H9 (cell line): ENCODE measurements around the gene ERI3. TPM values are rescaled to one million over a fixed set of nuclear protein-coding genes. Genes with fewer than 3 reads are reported as not detected.

Experiments
- DNase-seq: peaks from one replicate; pipeline ENCODE4 v3.0.0-alpha.2; 2017
- H2AFZ ChIP-seq: one replicate; pipeline ENCODE4 v1.6.1; 2013; ENCODE audit warnings: mild to moderate bottlenecking, low read length, control low read depth, moderate library complexity
- H2AK5ac ChIP-seq: 2 replicates; pipeline ENCODE4 v1.6.1; 2013; ENCODE audit warnings: low read length, control low read depth, mixed read lengths; ENCODE audit not compliant: insufficient read length
- H2BK120ac ChIP-seq: one replicate; pipeline ENCODE4 v1.6.1; 2013; ENCODE audit warnings: low read depth, mild to moderate bottlenecking, low read length, control low read depth, inconsistent platforms; ENCODE audit not compliant: poor library complexity, severe bottlenecking
- H2BK12ac ChIP-seq: 2 replicates; pipeline ENCODE4 v1.6.1; 2013; ENCODE audit warnings: low read length, control low read depth, mixed read lengths, low read depth; ENCODE audit not compliant: insufficient read length
- H2BK15ac ChIP-seq: 2 replicates; pipeline ENCODE4 v1.6.1; 2013; ENCODE audit warnings: low read depth, low read length, control low read depth
- H2BK20ac ChIP-seq: one replicate; pipeline ENCODE4 v1.6.1; 2013; ENCODE audit warnings: low read depth, mild to moderate bottlenecking, low read length, control low read depth, inconsistent platforms; ENCODE audit not compliant: poor library complexity, severe bottlenecking
- H2BK5ac ChIP-seq: 2 replicates; pipeline ENCODE4 v1.6.1; 2013; ENCODE audit warnings: low read length, control low read depth, mixed read lengths; ENCODE audit not compliant: insufficient read length
- H3K14ac ChIP-seq: 2 replicates; pipeline ENCODE4 v1.6.1; 2013; ENCODE audit warnings: low read length, control low read depth; ENCODE audit not compliant: insufficient read depth
- H3K18ac ChIP-seq: 2 replicates; pipeline ENCODE4 v1.6.1; 2013; ENCODE audit warnings: low read depth, mild to moderate bottlenecking, mixed read lengths, low read length, control low read depth; ENCODE audit not compliant: insufficient read length
- H3K23ac ChIP-seq: 2 replicates; pipeline ENCODE4 v1.6.1; 2013; ENCODE audit warnings: low read length, control low read depth, mixed read lengths, low read depth; ENCODE audit not compliant: insufficient read length
- H3K23me2 ChIP-seq: 2 replicates; pipeline ENCODE4 v1.6.1; 2013; ENCODE audit warnings: low read depth, mild to moderate bottlenecking, mixed read lengths, low read length, control low read depth; ENCODE audit not compliant: insufficient read length, poor library complexity, severe bottlenecking
- H3K27ac ChIP-seq: 2 replicates; pipeline ENCODE4 v1.5.1; 2013; ENCODE audit warnings: low read length, control low read depth, mixed read lengths, low read depth; ENCODE audit not compliant: insufficient read length
- H3K27me3 ChIP-seq: 2 replicates; pipeline ENCODE4 v1.6.1; 2013; ENCODE audit warnings: low read length, control low read depth, inconsistent platforms; ENCODE audit not compliant: insufficient read depth
- H3K4ac ChIP-seq: 2 replicates; pipeline ENCODE4 v1.6.1; 2013; ENCODE audit warnings: low read depth, mild to moderate bottlenecking, control low read depth, inconsistent platforms, low read length, moderate library complexity
- H3K4me1 ChIP-seq: 2 replicates; pipeline ENCODE4 v1.6.1; 2013; ENCODE audit warnings: low read length, control low read depth, inconsistent platforms; ENCODE audit not compliant: insufficient read depth
- H3K4me2 ChIP-seq: 2 replicates; pipeline ENCODE4 v1.6.1; 2013; ENCODE audit warnings: low read length, control low read depth, mixed read lengths; ENCODE audit not compliant: insufficient read length, insufficient read depth
- H3K56ac ChIP-seq: 2 replicates; pipeline ENCODE4 v1.6.1; 2013; ENCODE audit warnings: low read depth, mild to moderate bottlenecking, mixed read lengths, low read length, control low read depth; ENCODE audit not compliant: insufficient read length
- H3K79me1 ChIP-seq: 2 replicates; pipeline ENCODE4 v1.6.1; 2013; ENCODE audit warnings: low read depth, mild to moderate bottlenecking, moderate library complexity, low read length, control low read depth, inconsistent platforms; ENCODE audit not compliant: insufficient read depth, poor library complexity, severe bottlenecking
- H3K79me2 ChIP-seq: 2 replicates; pipeline ENCODE4 v1.6.1; 2013; ENCODE audit warnings: low read length, control low read depth, inconsistent platforms; ENCODE audit not compliant: insufficient read depth
- H3K9ac ChIP-seq: 2 replicates; pipeline ENCODE4 v1.6.1; 2013; ENCODE audit warnings: low read length, control low read depth, mixed read lengths; ENCODE audit not compliant: insufficient read length; ENCODE audit errors: extremely low read depth
- H3K9me3 ChIP-seq: one replicate; pipeline ENCODE4 v1.6.1; 2013; ENCODE audit warnings: low read depth, low read length, inconsistent platforms; ENCODE audit not compliant: control insufficient read depth
- H3T11ph ChIP-seq: one replicate; pipeline ENCODE4 v1.6.1; 2013; ENCODE audit warnings: mild to moderate bottlenecking, low read length, control low read depth, inconsistent platforms
- H4K20me1 ChIP-seq: one replicate; pipeline ENCODE4 v1.6.1; 2013; ENCODE audit not compliant: control insufficient read depth, insufficient read length, insufficient read depth
- H4K5ac ChIP-seq: 2 replicates; pipeline ENCODE4 v1.6.1; 2013; ENCODE audit warnings: low read depth, mild to moderate bottlenecking, mixed read lengths, low read length, control low read depth; ENCODE audit not compliant: insufficient read length
- H4K8ac ChIP-seq: replicated peaks from 2 replicates; pipeline ENCODE4 v1.6.1; 2013; ENCODE audit warnings: low read length, control low read depth, mixed read lengths, low read depth; ENCODE audit not compliant: insufficient read length
- H4K91ac ChIP-seq: 2 replicates; pipeline ENCODE4 v1.6.1; 2013; ENCODE audit warnings: low read depth, mild to moderate bottlenecking, moderate library complexity, mixed read lengths, low read length, control low read depth; ENCODE audit not compliant: insufficient read length
- H3K27ac Mint-ChIP-seq, 3 experiments: 2 replicates in 2 of 3; 3 replicates in 1 of 3; pipeline ENCODE4 v1.8.0; 2020 to 2021; ENCODE audit warnings: mixed read lengths in 3 of 3, mild to moderate bottlenecking in 1 of 3, moderate library complexity in 1 of 3
- H3K27me3 Mint-ChIP-seq: 2 replicates; pipeline ENCODE4 v1.8.0; 2021; ENCODE audit warnings: low read depth, mild to moderate bottlenecking, moderate library complexity, mixed read lengths
- H3K36me3 Mint-ChIP-seq, 3 experiments: 2 replicates in 2 of 3; 3 replicates in 1 of 3; pipeline ENCODE4 v1.8.0; 2020 to 2021; ENCODE audit warnings: low read depth in 3 of 3, mixed read lengths in 3 of 3; ENCODE audit not compliant: insufficient read depth in 1 of 3
- H3K4me1 Mint-ChIP-seq, 2 experiments: 2 replicates each; pipeline ENCODE4 v1.8.0; 2020; ENCODE audit warnings: mixed read lengths in 2 of 2
- H3K4me3 Mint-ChIP-seq, 2 experiments: 2 replicates in 1 of 2; 3 replicates in 1 of 2; pipeline ENCODE4 v1.8.0; 2020 to 2021; ENCODE audit warnings: mild to moderate bottlenecking in 2 of 2, mixed read lengths in 2 of 2, moderate library complexity in 1 of 2
- H3K9me3 Mint-ChIP-seq, 2 experiments: 2 replicates in 1 of 2; 3 replicates in 1 of 2; pipeline ENCODE4 v1.8.0; 2020; ENCODE audit warnings: mild to moderate bottlenecking in 2 of 2, mixed read lengths in 2 of 2, moderate library complexity in 1 of 2
- WGBS: extraction: QIAGEN DNeasy Blood & Tissue Kit; methylation state at CpG from one replicate; pipeline ENCODE4 v1.1.7; 2013; ENCODE audit warnings: missing lambda C conversion rate, low lambda C conversion rate, mixed read lengths; ENCODE audit not compliant: insufficient read length; ENCODE audit errors: extremely low coverage; 5-methylcytosine and 5-hydroxymethylcytosine counted together
- total RNA-seq: library from RNA; stranded (reverse); gene quantifications from 2 replicates; pipeline ENCODE4 v1.2.1, GENCODE V29; 2021
- TF ChIP-seq, protein P1 (sequence below): fragments of 200-600 bp; sonication (generic); conservative IDR thresholded peaks from 3 replicates; pipeline ENCODE4 v1.8.0; 2021; ENCODE audit warnings: antibody characterized with exemption, mild to moderate bottlenecking

The ERI3 gene
- total RNA-seq, 1 experiment from 2014 or later = 61.6 TPM

DNA sequence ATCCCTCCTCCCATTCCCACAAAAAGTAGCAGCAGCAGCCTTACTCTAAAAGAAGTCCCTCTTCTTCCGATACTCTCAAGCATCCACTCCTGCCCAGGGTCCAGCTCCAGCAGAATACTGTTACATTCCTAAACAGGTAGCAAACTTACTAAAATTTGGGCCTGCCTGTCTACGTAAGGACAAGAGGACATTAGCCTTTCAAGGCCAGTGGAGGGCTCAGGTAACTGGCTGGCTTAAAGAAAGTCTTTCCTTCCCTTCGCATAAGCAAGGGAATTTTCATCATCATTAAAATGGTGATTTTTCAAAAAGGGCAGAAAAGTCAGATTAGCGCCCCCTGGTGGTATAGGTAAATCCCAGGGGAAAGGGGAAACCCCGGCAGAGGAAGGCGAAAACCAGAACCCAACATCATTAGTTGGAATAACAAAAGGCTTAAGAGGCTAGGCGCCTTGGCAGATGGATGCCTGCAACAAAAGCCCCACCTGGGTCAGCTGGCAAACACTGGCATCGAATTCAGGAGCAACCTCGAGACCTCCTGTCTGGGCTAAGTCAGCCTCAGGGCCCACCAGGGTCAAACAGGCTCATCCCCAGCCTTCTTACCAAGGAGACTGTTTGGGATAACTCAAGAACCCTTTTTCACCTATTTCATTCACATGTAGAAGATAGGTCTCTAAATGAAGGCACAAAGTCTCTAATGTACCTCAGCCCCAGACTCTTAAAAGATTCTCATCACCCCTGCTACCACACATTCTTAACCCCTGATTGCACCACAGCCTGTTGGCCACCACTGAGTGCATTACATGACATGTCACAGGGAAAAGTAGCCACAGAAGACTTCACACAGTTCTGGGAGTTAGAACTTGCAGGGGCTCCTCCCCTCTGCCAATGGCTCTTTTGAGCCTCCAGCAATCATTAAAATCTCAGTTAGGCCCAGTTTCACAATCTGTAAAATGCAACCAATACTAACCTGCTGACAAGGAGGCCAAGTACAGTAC is 36.7 kb downstream of the ERI3 start:
- H3K27me3 ChIP-seq = no peaks in the 10 kb centered on the region
- H2BK120ac ChIP-seq = no peak overlapping the region
- H3K56ac ChIP-seq = no peak overlapping the region
- WGBS = no CpG with 5 or more reads among the region's 9 CpGs
- no peak overlapping the region for H3K23ac ChIP-seq
- TF ChIP-seq, protein P1, sequence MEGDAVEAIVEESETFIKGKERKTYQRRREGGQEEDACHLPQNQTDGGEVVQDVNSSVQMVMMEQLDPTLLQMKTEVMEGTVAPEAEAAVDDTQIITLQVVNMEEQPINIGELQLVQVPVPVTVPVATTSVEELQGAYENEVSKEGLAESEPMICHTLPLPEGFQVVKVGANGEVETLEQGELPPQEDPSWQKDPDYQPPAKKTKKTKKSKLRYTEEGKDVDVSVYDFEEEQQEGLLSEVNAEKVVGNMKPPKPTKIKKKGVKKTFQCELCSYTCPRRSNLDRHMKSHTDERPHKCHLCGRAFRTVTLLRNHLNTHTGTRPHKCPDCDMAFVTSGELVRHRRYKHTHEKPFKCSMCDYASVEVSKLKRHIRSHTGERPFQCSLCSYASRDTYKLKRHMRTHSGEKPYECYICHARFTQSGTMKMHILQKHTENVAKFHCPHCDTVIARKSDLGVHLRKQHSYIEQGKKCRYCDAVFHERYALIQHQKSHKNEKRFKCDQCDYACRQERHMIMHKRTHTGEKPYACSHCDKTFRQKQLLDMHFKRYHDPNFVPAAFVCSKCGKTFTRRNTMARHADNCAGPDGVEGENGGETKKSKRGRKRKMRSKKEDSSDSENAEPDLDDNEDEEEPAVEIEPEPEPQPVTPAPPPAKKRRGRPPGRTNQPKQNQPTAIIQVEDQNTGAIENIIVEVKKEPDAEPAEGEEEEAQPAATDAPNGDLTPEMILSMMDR = peak; percentile 96
- no peaks in the 10 kb centered on the region for H3K27me3 Mint-ChIP-seq
- H3K4me1 Mint-ChIP-seq = peaks cover 16 to 46% of the 10 kb centered on the region in 2 experiments
- no peak overlapping the region for H2BK15ac ChIP-seq
- no peak overlapping the region for H3K27ac ChIP-seq
- H2BK12ac ChIP-seq = no peak overlapping the region
- H3K9ac ChIP-seq = no peak overlapping the region
- no peaks in the 10 kb centered on the region for H3K79me1 ChIP-seq
- no peaks in the 10 kb centered on the region for H3K23me2 ChIP-seq
- no peak overlapping the region for H3K4ac ChIP-seq
- H2BK20ac ChIP-seq = no peak overlapping the region
- H3T11ph ChIP-seq = no peak overlapping the region
- H2BK5ac ChIP-seq = no peak overlapping the region
- no peak overlapping the region for H3K18ac ChIP-seq
- no peak overlapping the region for H3K4me3 Mint-ChIP-seq
- peak; percentile 82 for DNase-seq
- no peak overlapping the region for H2AFZ ChIP-seq
- H4K8ac ChIP-seq = no peak overlapping the region
- H3K36me3 Mint-ChIP-seq = peaks cover 10 to 43% (median 34%) of the 10 kb centered on the region in 3 experiments; a peak in 6 of 7 replicates
- H3K79me2 ChIP-seq = no peaks in the 10 kb centered on the region; the same call in 1 of the 2 replicates
- H2AK5ac ChIP-seq = no peak overlapping the region
- H3K9me3 Mint-ChIP-seq = no peaks in the 10 kb centered on the region
- H3K4me1 ChIP-seq = no peaks in the 10 kb centered on the region
- H3K4me2 ChIP-seq = no peak overlapping the region
- H4K20me1 ChIP-seq = no peaks in the 10 kb centered on the region
- H3K27ac Mint-ChIP-seq = peak overlapping the region in 1 of 3 experiments; percentile 90; a peak in 3 of 7 replicates
- H3K14ac ChIP-seq = no peak overlapping the region
- no peak overlapping the region for H4K5ac ChIP-seq
- no peak overlapping the region for H4K91ac ChIP-seq
- H3K9me3 ChIP-seq = no peaks in the 10 kb centered on the region
